OCI-LY7 (cell line): ENCODE measurements around the gene MCM9.

Source experiments
- CTCF ChIP-seq: fragments of 200-600 bp; sonication (generic); conservative IDR thresholded peaks from 2 replicates; pipeline ENCODE4 v1.5.1; 2014; ENCODE audit warnings: mild to moderate bottlenecking, antibody characterized with exemption, low read length, moderate library complexity, mixed read lengths
- EZH2phosphoT487 ChIP-seq: fragments of 200-600 bp; sonication (generic); IDR thresholded peaks from 2 replicates; pipeline ENCODE4 v1.6.1; 2018; ENCODE audit warnings: low read depth, borderline replicate concordance, mild to moderate bottlenecking, mixed run types, antibody characterized with exemption, low read length, moderate library complexity, mixed read lengths

DNA sequence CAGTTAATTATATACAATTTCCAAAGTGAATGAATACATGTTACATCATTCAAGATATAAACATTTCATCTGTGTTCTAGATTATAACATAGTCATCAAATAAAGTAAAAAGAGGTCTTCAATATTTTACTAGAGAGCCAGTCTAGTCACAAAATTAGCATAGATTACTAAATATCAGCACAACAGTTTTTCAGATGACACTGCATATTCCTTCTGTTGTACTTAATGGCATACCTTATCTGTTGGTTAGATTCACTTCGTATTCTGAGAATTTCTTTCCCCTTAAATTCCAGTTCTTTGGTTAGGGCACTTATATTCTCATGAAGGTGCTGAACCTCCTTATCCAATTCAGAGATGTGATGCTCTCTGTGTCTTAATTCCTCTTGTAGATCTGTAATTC lies 39.8 kb upstream of the MCM9 start:
- TF ChIP-seq CTCF = no peak
- no peak for TF ChIP-seq EZH2phosphoT487
